NOMO-1 treated with dmso at 0.1 percent for 144 hours (cell line): Measurements from ENCODE around the gene NIF3L1.
A peak's percentile ranks its signal among the peaks of the same experiment; 100 is the strongest.

ENCODE experiments used
- DNase-seq: peaks from one replicate; lab custom pipeline; 2025; ENCODE audit not compliant: unreplicated experiment; lab: John Stamatoyannopoulos, UW

NIF3L1 gene

DNA sequence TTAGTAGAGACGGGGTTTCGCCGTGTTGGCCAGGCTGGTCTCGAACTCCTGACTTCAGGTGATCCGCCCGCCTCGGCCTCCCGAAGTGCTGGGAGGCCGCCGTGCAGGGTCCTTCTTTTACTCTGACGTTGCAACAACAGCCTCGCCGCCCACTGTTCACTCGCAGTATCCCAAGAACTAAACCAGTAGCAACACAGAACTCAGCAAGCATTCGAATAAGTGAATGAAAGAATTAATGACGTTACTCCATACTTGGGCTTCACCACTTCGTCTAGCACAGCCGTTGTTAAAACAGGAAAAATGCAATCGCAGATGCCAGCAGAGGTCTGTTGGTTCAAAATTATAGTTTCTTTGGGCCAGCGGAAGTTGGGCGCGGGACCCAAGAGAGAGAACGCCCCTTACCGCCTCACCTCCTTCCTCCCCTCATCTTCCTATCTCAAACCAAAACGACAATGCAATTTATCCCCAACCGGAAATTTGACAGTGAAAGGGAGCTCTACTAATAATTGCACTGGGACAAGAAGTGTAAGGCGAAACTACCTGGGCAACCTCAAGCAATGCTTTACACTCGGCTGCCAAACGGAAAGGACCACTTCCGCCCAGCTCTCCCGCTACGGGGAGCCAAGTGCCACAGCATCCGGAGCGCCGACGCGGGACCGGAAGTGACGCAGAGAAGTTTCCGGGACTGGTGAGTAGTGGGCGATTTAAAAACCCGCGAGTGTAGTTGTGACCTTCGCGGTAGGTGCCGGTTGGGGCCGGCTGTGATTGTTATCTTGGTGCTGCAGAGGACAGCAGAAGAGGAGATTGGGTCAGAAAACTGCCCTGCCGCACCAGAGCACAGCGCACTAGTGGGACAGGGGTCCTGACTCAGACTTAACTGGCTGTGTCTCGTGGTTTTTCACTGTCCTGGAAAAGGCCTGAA is at the start of gene NIF3L1, which contains the start of gene PPIL3:
Gene NIF3L1, plus strand, starts transcription at position 668 of the 922 bp plus-strand sequence. CDS start 2,573 bp downstream, outside the sequence.
Gene PPIL3, minus strand, starts transcription at position 374 of the 922 bp plus-strand sequence. CDS start 1,462 bp downstream, outside the sequence.
- peak; percentile 94 for DNase-seq

- DNase-seq, result no peak
Measured at GRCh38 chr2:200839513-200839912, 49.7 kb upstream of the NIF3L1 start.

- DNase-seq, result no peak
Measured at GRCh38 chr2:200843993-200844948, 44.9 kb upstream of the NIF3L1 start.

GRCh38 chr2:200845194-200845593 is 44.0 kb upstream of the NIF3L1 start:
- DNase-seq, result no peak

GRCh38 chr2:200845669-200846325 is 43.4 kb upstream of the NIF3L1 start:
- DNase-seq, result no peak

- DNase-seq, result no peak
Measured at GRCh38 chr2:200847269-200847668, 41.9 kb upstream of the NIF3L1 start.

DNA sequence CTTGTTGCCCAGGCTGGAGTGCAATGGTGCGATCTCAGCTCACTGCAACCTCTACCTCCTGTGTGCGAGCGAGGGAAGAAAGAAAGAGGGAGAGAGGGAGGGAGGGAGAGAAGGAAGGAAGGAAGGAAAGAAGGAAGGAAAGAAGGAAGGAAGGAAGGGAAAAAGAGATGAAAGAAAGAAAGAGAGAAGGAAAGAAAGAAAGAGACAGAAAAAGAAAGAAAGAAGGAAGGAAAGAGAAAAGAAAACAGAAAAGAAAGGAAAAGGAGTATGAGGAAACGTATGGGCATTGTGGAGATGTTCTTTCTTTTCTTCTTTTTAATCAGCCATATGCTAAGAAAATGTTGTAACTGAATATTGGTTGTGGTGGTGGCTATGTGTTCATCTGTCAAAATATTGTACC is 41.2 kb upstream of the NIF3L1 start:
- DNase-seq, result no peak

DNA sequence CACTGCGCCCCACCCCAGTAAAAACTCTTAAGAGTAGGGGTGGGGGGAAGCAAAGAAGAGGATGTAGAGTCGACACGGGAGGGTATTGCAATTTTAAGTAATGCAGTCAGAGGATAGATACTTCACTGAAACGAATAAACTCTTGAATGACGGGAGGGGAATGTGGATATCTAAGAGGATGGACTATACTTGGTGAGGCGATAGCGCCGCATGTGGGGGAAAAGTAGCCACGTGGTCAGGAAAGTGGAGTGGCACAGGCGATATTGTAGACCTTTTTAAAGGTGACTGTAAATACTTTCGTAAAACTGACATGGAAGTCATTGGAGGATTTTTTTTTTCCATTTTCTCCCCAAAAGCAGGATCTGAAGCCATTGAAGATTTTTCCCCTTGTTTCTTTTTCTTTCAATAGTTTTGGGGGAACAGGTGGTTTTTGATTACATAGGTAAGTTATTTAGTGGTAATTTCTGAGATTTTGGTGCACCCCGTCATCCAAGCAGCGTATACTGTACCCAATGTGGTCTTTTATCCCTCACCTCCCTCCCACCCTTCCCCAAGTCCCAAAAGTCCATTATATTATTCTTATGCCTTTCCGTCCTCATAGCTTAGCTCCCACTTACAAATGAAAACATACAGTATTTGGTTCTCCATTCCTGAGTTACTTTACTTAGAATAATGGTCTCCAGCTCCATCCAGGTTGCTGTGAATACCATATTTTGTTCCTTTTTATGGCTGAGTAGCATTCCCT is 38.5 kb upstream of the NIF3L1 start:
- no peak for DNase-seq

GRCh38 chr2:200851398-200852248 is 37.5 kb upstream of the NIF3L1 start:
- no peak for DNase-seq

DNA sequence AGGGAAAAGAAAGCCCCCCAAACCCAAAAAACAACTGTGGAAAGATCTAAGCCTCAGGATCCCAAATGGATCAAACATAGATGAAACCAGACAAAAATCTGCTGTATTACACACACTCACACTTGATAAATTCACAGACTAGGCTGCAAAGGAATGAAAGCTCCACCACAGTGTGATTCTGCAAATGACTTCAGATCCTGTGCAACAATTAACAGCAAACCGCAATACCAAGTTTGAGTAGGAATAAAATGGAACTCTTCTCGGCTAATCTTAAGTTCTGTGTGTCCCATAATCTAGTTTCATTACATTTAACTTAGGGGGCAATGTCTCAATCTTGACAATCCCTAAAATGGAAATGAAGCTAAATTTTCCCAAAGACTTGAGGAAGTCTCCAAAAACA is 36.6 kb upstream of the NIF3L1 start:
- DNase-seq, result no peak

DNA sequence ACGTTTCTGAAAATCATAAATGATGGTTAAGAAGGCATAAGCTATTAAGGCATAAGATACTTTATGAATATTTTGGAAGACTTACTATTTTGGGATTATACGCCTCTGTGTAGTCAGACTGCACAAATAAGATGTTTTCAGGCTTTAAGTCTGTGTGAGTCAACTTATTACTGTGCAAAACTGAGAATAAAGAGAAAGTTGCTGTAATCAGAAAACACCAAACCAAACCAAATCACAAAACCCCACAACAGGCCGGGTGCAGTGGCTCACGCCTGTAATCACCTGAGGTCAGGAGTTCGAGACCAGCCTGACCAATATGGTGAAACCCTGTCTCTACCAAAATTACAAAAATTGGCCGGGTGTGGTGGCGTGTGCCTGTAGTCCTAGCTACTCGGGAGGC is 32.4 kb upstream of the NIF3L1 start:
- no peak for DNase-seq

GRCh38 chr2:200860092-200860795 is 28.9 kb upstream of the NIF3L1 start:
- DNase-seq, result no peak

- no peak for DNase-seq
Measured at GRCh38 chr2:200861617-200862155, 27.5 kb upstream of the NIF3L1 start.

- no peak for DNase-seq
Measured at GRCh38 chr2:200862532-200863000, 26.6 kb upstream of the NIF3L1 start.

GRCh38 chr2:200863782-200864175 is 25.4 kb upstream of the NIF3L1 start:
- DNase-seq, result no peak

DNA sequence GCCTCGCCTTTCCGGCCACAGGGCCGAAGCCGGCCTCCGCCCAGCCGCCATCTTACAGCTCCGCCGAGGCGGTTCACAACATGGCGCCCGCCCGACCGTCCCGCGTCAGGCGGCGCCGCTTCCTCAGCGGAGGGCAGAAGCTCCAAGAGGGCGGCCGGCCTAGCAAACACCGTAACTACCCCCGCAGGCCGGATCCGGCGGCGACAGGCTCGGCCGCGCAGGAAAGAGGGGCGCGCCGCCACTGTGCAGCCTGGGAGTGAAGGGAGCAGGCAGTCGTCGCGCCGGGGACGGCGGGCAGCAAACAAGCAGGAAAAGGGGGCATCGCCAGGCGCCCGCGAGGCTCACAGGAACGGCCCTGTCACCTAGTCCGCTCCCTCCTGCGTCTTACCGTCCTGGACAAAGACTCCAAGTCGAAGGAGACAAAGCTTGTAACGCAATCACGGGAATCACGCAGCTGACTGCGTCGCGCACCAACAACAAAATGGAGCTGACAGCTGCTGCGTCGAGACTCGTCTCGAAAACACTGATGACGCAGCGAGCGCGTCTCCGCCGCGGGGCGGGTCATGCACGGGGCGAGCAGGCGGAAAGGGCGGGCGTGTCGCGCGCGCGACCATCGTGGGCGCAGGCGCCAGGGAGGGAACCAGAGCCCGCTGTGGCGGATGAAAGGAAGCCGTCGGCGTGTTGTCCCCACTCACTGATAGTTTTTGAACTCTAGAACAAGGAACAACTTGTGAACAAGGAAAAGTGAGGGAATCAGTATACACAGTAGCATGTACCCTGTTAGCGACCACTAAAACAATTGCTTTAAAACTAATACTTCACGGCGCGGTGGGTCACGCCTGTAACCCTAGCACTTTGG is 24.8 kb upstream of the NIF3L1 start, which contains the start of gene CLK1:
Gene CLK1, minus strand, starts transcription at position 483 of the 859 bp plus-strand sequence. CDS start 2,796 bp downstream, outside the sequence.
- peak; percentile 75 for DNase-seq

DNA sequence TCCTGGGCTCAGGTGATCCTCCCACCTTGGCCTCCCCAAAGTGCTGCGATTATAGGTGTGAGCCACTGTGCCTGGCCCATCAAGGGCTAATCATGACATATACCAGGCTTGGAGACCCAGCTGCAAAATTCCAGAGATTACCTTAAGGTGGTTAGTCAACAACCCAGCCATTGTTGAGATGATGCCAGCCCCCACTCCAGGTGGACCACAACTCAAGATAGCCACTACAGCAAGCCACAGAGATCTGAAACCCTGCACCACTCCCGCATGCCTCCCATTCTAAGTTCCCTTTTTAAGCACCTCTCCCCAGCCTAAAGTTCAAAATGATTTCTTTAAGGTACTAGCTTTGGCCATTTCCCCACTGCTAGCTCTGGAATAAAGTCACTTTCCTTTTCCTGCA is 20.2 kb upstream of the NIF3L1 start:
- DNase-seq, result no peak
